ENCODE results near the gene ZNFX1. TPM values are rescaled to one million over a fixed set of nuclear protein-coding genes. Genes with fewer than 3 reads are reported as not detected.

ZNFX1 gene
- total RNA-seq, 1 donor from 2014 or later: 32.7 TPM

- Histone ChIP-seq H3K36me3 (ENCODE audit: control insufficient read depth, insufficient read depth, low read length) (peaks cover 17% of the 10 kb centered on the region), H3K4me3 (ENCODE audit: low read depth, low read length) (peak overlapping the region; percentile 79), H3K27me3 (ENCODE audit: control insufficient read depth, insufficient read depth, low read length) (no peaks in the 10 kb centered on the region)
- DNase-seq (ENCODE audit: low read depth): no peak
- no peak for TF ChIP-seq CTCF (IDR thresholded peaks at IDR 0.05; ENCODE audit: insufficient read depth, low read length, poor library complexity, severe bottlenecking)
These were observed 146 bp downstream of the ZNFX1 start for GRCh38 chr20:49277786-49278035.

- DNase-seq (ENCODE audit: low read depth): no peak
- H3K27me3 ChIP-seq (ENCODE audit: control insufficient read depth, insufficient read depth, low read length): no peaks in the 10 kb centered on the region
- H3K4me3 ChIP-seq (ENCODE audit: low read depth, low read length): peak overlapping the region; percentile 79
- H3K36me3 ChIP-seq (ENCODE audit: control insufficient read depth, insufficient read depth, low read length): peaks cover 15% of the 10 kb centered on the region
- TF ChIP-seq CTCF (IDR thresholded peaks at IDR 0.05; ENCODE audit: insufficient read depth, low read length, poor library complexity, severe bottlenecking): no peak
These were observed 684 bp downstream of the ZNFX1 start for GRCh38 chr20:49276961-49277785.

GRCh38 chr20:49276161-49276960 lies 1.5 kb downstream of the ZNFX1 start:
- no peak for TF ChIP-seq CTCF (IDR thresholded peaks at IDR 0.05; ENCODE audit: insufficient read depth, low read length, poor library complexity, severe bottlenecking)
- H3K4me3 ChIP-seq (ENCODE audit: low read depth, low read length): peak overlapping the region; percentile 79
- DNase-seq (ENCODE audit: low read depth): peak; percentile 51
- H3K36me3 ChIP-seq (ENCODE audit: control insufficient read depth, insufficient read depth, low read length): peaks cover 15% of the 10 kb centered on the region
- H3K27me3 ChIP-seq (ENCODE audit: control insufficient read depth, insufficient read depth, low read length): no peaks in the 10 kb centered on the region

- TF ChIP-seq CTCF (IDR thresholded peaks at IDR 0.05; ENCODE audit: insufficient read depth, low read length, poor library complexity, severe bottlenecking): no peak
- Histone ChIP-seq H3K27me3 (ENCODE audit: control insufficient read depth, insufficient read depth, low read length) (no peaks in the 10 kb centered on the region), H3K4me3 (ENCODE audit: low read depth, low read length) (no peak overlapping the region), H3K36me3 (ENCODE audit: control insufficient read depth, insufficient read depth, low read length) (peaks cover 12% of the 10 kb centered on the region)
- DNase-seq (ENCODE audit: low read depth): peak; percentile 72
These were observed 2.2 kb downstream of the ZNFX1 start for GRCh38 chr20:49275636-49276035.

GRCh38 chr20:49275216-49275615 lies 2.6 kb downstream of the ZNFX1 start:
- H3K4me3 ChIP-seq (ENCODE audit: low read depth, low read length): no peak overlapping the region
- DNase-seq (ENCODE audit: low read depth): no peak
- H3K27me3 ChIP-seq (ENCODE audit: control insufficient read depth, insufficient read depth, low read length): no peaks in the 10 kb centered on the region
- peaks cover 8% of the 10 kb centered on the region for H3K36me3 ChIP-seq (ENCODE audit: control insufficient read depth, insufficient read depth, low read length)
- TF ChIP-seq CTCF (IDR thresholded peaks at IDR 0.05; ENCODE audit: insufficient read depth, low read length, poor library complexity, severe bottlenecking): no peak
